IPS-18c (cell line): ENCODE data around the gene ARHGEF17.

Source experiments
- H3K4me3 ChIP-seq: 2 replicates; pipeline ENCODE4 v1.7.0; 2013; ENCODE audit warnings: low read depth, mild to moderate bottlenecking, low read length, moderate library complexity; ENCODE audit not compliant: insufficient read depth
- H3K9me3 ChIP-seq: one replicate; pipeline ENCODE4 v1.6.1; 2013; ENCODE audit warnings: mild to moderate bottlenecking, low read length, moderate library complexity; ENCODE audit not compliant: control insufficient read depth, insufficient read depth

ARHGEF17 gene

GRCh38 chr11:73399636-73400035, 91.6 kb downstream of the ARHGEF17 start:
- no peak overlapping the region for H3K4me3 ChIP-seq
- H3K9me3 ChIP-seq: peaks cover 1% of the 10 kb centered on the region

GRCh38 chr11:73400293-73400692, 92.2 kb downstream of the ARHGEF17 start:
- no peak overlapping the region for H3K4me3 ChIP-seq

GRCh38 chr11:73401217-73401923, 93.3 kb downstream of the ARHGEF17 start:
- Histone ChIP-seq H3K4me3 (no peak overlapping the region), H3K9me3 (peaks cover 2% of the 10 kb centered on the region)

More at GRCh38 chr11:73400293-73400692, 92.2 kb downstream of the ARHGEF17 start:
- H3K9me3 ChIP-seq: peaks cover 2% of the 10 kb centered on the region

- no peak overlapping the region for H3K4me3 ChIP-seq
- peaks cover 2% of the 10 kb centered on the region for H3K9me3 ChIP-seq
These were observed 94.1 kb downstream of the ARHGEF17 start for GRCh38 chr11:73401924-73402833.

GRCh38 chr11:73402834-73403185, 94.7 kb downstream of the ARHGEF17 start:
- no peak overlapping the region for H3K4me3 ChIP-seq
- peaks cover 2% of the 10 kb centered on the region for H3K9me3 ChIP-seq

- Histone ChIP-seq H3K9me3 (peaks cover 2% of the 10 kb centered on the region), H3K4me3 (no peak overlapping the region)
These were observed 95.5 kb downstream of the ARHGEF17 start for GRCh38 chr11:73403541-73403940.

- Histone ChIP-seq H3K4me3 (no peak overlapping the region), H3K9me3 (peaks cover 2% of the 10 kb centered on the region)
These were observed 96.0 kb downstream of the ARHGEF17 start for GRCh38 chr11:73404048-73404447.

GRCh38 chr11:73404506-73405145, 96.5 kb downstream of the ARHGEF17 start:
- H3K9me3 ChIP-seq: peaks cover 2% of the 10 kb centered on the region
- H3K4me3 ChIP-seq: no peak overlapping the region

GRCh38 chr11:73405146-73405510, 97.1 kb downstream of the ARHGEF17 start:
- H3K9me3 ChIP-seq: peaks cover 2% of the 10 kb centered on the region
- H3K4me3 ChIP-seq: no peak overlapping the region

- Histone ChIP-seq H3K4me3 (no peak overlapping the region), H3K9me3 (peaks cover 2% of the 10 kb centered on the region)
These were observed 98.1 kb downstream of the ARHGEF17 start for GRCh38 chr11:73406131-73406530.

- Histone ChIP-seq H3K9me3 (peaks cover 2% of the 10 kb centered on the region), H3K4me3 (no peak overlapping the region)
These were observed 98.5 kb downstream of the ARHGEF17 start for GRCh38 chr11:73406619-73407018.

GRCh38 chr11:73409431-73409830, 101.4 kb downstream of the ARHGEF17 start:
- no peak overlapping the region for H3K4me3 ChIP-seq
- H3K9me3 ChIP-seq: peaks cover 2% of the 10 kb centered on the region

GRCh38 chr11:73410627-73411026, 102.6 kb downstream of the ARHGEF17 start:
- no peaks in the 10 kb centered on the region for H3K9me3 ChIP-seq
- H3K4me3 ChIP-seq: no peak overlapping the region

GRCh38 chr11:73411031-73411430, 103.0 kb downstream of the ARHGEF17 start:
- Histone ChIP-seq H3K4me3 (no peak overlapping the region), H3K9me3 (no peaks in the 10 kb centered on the region)

GRCh38 chr11:73412308-73412707, 104.2 kb downstream of the ARHGEF17 start:
- Histone ChIP-seq H3K4me3 (no peak overlapping the region), H3K9me3 (no peaks in the 10 kb centered on the region)

GRCh38 chr11:73413256-73413655, 105.2 kb downstream of the ARHGEF17 start:
- Histone ChIP-seq H3K9me3 (no peaks in the 10 kb centered on the region), H3K4me3 (no peak overlapping the region)

GRCh38 chr11:73414977-73415651, 107.0 kb downstream of the ARHGEF17 start:
- no peaks in the 10 kb centered on the region for H3K9me3 ChIP-seq
- H3K4me3 ChIP-seq: no peak overlapping the region
